Measurements from ENCODE around the gene ACP7. TPM values are rescaled to one million over a fixed set of nuclear protein-coding genes. Genes with fewer than 3 reads are reported as not detected.
A peak's percentile ranks its signal among the peaks of the same experiment; 100 is the strongest.

Gene ACP7
- total RNA-seq, 2 donors from 2014 or later: 0.80 TPM; not detected in 1

GRCh38 chr19:39119830-39120229 is 35.7 kb downstream of the ACP7 start:
- H3K4me1 ChIP-seq (replicated peaks): no peaks in the 10 kb centered on the region
- H3K27me3 ChIP-seq (replicated peaks; ENCODE audit: insufficient read depth): no peaks in the 10 kb centered on the region
- 57% methylated on average over 1 of the region's 1 CpG for WGBS
- no peak for DNase-seq (ENCODE audit: low spot score)
- no peaks in the 10 kb centered on the region for H3K9me3 ChIP-seq
- TF ChIP-seq POLR2AphosphoS5 (IDR thresholded peaks at IDR 0.05): no peak
- TF ChIP-seq, protein P1, sequence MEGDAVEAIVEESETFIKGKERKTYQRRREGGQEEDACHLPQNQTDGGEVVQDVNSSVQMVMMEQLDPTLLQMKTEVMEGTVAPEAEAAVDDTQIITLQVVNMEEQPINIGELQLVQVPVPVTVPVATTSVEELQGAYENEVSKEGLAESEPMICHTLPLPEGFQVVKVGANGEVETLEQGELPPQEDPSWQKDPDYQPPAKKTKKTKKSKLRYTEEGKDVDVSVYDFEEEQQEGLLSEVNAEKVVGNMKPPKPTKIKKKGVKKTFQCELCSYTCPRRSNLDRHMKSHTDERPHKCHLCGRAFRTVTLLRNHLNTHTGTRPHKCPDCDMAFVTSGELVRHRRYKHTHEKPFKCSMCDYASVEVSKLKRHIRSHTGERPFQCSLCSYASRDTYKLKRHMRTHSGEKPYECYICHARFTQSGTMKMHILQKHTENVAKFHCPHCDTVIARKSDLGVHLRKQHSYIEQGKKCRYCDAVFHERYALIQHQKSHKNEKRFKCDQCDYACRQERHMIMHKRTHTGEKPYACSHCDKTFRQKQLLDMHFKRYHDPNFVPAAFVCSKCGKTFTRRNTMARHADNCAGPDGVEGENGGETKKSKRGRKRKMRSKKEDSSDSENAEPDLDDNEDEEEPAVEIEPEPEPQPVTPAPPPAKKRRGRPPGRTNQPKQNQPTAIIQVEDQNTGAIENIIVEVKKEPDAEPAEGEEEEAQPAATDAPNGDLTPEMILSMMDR (IDR thresholded peaks at IDR 0.05): no peak
- no peak for TF ChIP-seq POLR2A (IDR thresholded peaks at IDR 0.05)
- no peak overlapping the region for H3K27ac ChIP-seq
- H3K36me3 ChIP-seq: no peaks in the 10 kb centered on the region
- no peak overlapping the region for H3K4me3 ChIP-seq
- intact Hi-C loops (cut with DNase I): loop anchor here (5.0 to 10.0 kb wide), 3 partner anchors 67 to 207 kb away; no protein-coding TSS in a partner anchor

- H3K9me3 ChIP-seq: no peaks in the 10 kb centered on the region
- 77% methylated on average over 18 of the region's 18 CpGs for WGBS
- no peak for DNase-seq (ENCODE audit: low spot score)
- H3K4me3 ChIP-seq: no peak overlapping the region
- H3K36me3 ChIP-seq: no peaks in the 10 kb centered on the region
- TF ChIP-seq, protein P1 (IDR thresholded peaks at IDR 0.05): no peak
- TF ChIP-seq POLR2AphosphoS5 (IDR thresholded peaks at IDR 0.05): no peak
- no peak for TF ChIP-seq POLR2A (IDR thresholded peaks at IDR 0.05)
- intact Hi-C loops (cut with DNase I): loop anchor here (5.0 to 10.0 kb wide), 3 partner anchors 64 to 204 kb away; no protein-coding TSS in a partner anchor
- no peaks in the 10 kb centered on the region for H3K27me3 ChIP-seq (replicated peaks; ENCODE audit: insufficient read depth)
- peaks cover 9% of the 10 kb centered on the region for H3K4me1 ChIP-seq (replicated peaks)
- H3K27ac ChIP-seq: no peak overlapping the region
Observed at GRCh38 chr19:39122934-39123731, 39.0 kb downstream of the ACP7 start.

DNA sequence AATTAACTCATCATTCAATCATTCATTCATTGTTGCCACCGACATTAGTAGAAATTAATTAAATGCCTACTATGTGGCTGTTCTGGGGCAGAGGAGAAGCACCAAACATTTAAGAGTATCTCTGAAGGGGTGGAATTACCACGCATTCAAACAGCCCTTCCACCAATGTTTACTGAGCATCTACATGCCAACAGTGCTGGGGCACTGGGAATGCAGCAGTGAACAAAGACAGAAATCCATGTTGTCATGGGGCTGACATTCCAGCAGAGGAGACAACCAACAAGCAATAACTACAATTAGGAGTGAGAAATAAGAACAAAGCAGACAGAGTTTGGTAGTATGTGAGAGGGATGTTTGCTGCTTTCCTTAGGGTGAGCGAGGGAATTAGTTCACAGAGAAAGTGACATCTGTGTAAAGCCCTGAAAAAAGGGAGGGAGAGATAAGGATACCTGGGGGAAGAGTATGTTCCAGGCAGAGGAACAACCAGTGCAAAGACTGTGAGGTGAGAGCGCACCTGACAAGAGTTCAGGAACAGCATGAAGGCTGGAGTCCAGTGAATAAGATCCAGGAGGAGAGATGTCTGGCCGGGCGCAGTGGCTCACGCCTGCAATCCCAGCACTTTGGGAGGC is 40.1 kb downstream of the ACP7 start:
- intact Hi-C loops (cut with DNase I): loop anchor here (5.0 to 10.0 kb wide), 3 partner anchors 63 to 203 kb away; no protein-coding TSS in a partner anchor
- 69% methylated on average over 7 of the region's 7 CpGs for whole genome bisulfite sequencing
- no peaks in the 10 kb centered on the region for H3K9me3 ChIP-seq

GRCh38 chr19:39125199-39125553 is 41.0 kb downstream of the ACP7 start:
- H3K4me3 ChIP-seq: peak overlapping the region; percentile 60 to 85
- H3K36me3 ChIP-seq: no peaks in the 10 kb centered on the region
- DNase-seq (ENCODE audit: low spot score): no peak
- WGBS: 42% methylated on average over 7 of the region's 7 CpGs
- no peaks in the 10 kb centered on the region for H3K27me3 ChIP-seq (replicated peaks; ENCODE audit: insufficient read depth)
- TF ChIP-seq POLR2AphosphoS5 (IDR thresholded peaks at IDR 0.05) (no peak), POLR2A (IDR thresholded peaks at IDR 0.05) (no peak)
- TF ChIP-seq, protein P1 (IDR thresholded peaks at IDR 0.05): no peak
- H3K27ac ChIP-seq: peak overlapping the region; percentile 82 to 93
- peaks cover 29% of the 10 kb centered on the region for H3K4me1 ChIP-seq (replicated peaks)
- no peaks in the 10 kb centered on the region for H3K9me3 ChIP-seq
- intact Hi-C loops (cut with DNase I): loop anchor here (10.0 kb wide), 1 partner anchor 160 kb away; no protein-coding TSS in a partner anchor

More for the DNA sequence above, 40.1 kb downstream of the ACP7 start:
- Histone ChIP-seq H3K27me3 (replicated peaks; ENCODE audit: insufficient read depth) (no peaks in the 10 kb centered on the region), H3K4me3 (no peak overlapping the region), H3K27ac (peak overlapping the region in 1 of 2 donors; percentile 39), H3K36me3 (no peaks in the 10 kb centered on the region), H3K4me1 (replicated peaks) (peaks cover 20% of the 10 kb centered on the region)
- no peak for TF ChIP-seq POLR2A (IDR thresholded peaks at IDR 0.05)
- TF ChIP-seq, protein P1 (IDR thresholded peaks at IDR 0.05): no peak
- TF ChIP-seq POLR2AphosphoS5 (IDR thresholded peaks at IDR 0.05): no peak
- no peak for DNase-seq (ENCODE audit: low spot score)

Measured in prostate gland (tissue), 2 donors.